NCI-H2227 (cell line): ENCODE results near the gene TTC34.

Experiments
- DNase-seq: peaks from one replicate; lab custom pipeline; 2025; ENCODE audit not compliant: unreplicated experiment; lab: John Stamatoyannopoulos, UW

Gene TTC34

GRCh38 chr1:2801535-2802291 is at the start of gene TTC34:
TTC34 (minus strand) TSS chr1:2801693; CDS start chr1:2800827, 866 bp downstream.
- DNase-seq = no peak

GRCh38 chr1:2850502-2850901 is 49.0 kb upstream of the TTC34 start:
- no peak for DNase-seq

GRCh38 chr1:2848006-2848670 is 46.6 kb upstream of the TTC34 start:
- DNase-seq = no peak

GRCh38 chr1:2847086-2847985 is 45.8 kb upstream of the TTC34 start:
- DNase-seq = no peak

GRCh38 chr1:2845869-2846268 is 44.4 kb upstream of the TTC34 start:
- no peak for DNase-seq

- DNase-seq = no peak
Measured at GRCh38 chr1:2840036-2840809, 38.7 kb upstream of the TTC34 start.

- no peak for DNase-seq
Measured at GRCh38 chr1:2837823-2838222, 36.3 kb upstream of the TTC34 start.

GRCh38 chr1:2837316-2837715 is 35.8 kb upstream of the TTC34 start:
- no peak for DNase-seq

- DNase-seq = no peak
Measured at GRCh38 chr1:2836333-2836970, 35.0 kb upstream of the TTC34 start.

- DNase-seq = no peak
Measured at GRCh38 chr1:2835650-2836159, 34.2 kb upstream of the TTC34 start.

- DNase-seq = no peak
Measured at GRCh38 chr1:2834741-2835564, 33.5 kb upstream of the TTC34 start.

- no peak for DNase-seq
Measured at GRCh38 chr1:2834146-2834475, 32.6 kb upstream of the TTC34 start.

- no peak for DNase-seq
Measured at GRCh38 chr1:2833454-2834145, 32.1 kb upstream of the TTC34 start.

- DNase-seq = no peak
Measured at GRCh38 chr1:2832506-2833453, 31.3 kb upstream of the TTC34 start.

- no peak for DNase-seq
Measured at GRCh38 chr1:2831596-2832212, 30.2 kb upstream of the TTC34 start.

- DNase-seq = no peak
Measured at GRCh38 chr1:2830761-2831425, 29.4 kb upstream of the TTC34 start.
